ENCODE data around the gene VCL.

VCL gene

GRCh38 chr10:74063256-74063655, 65.3 kb downstream of the VCL start:
- H3K27ac ChIP-seq (ENCODE audit: low read depth, low read length): no peak overlapping the region
- peaks cover 25% of the 10 kb centered on the region for H3K4me1 ChIP-seq (ENCODE audit: insufficient read depth, low read length)
- H3K9ac ChIP-seq (ENCODE audit: low read length): no peak overlapping the region
- H3K27me3 ChIP-seq (ENCODE audit: control insufficient read depth in 1 of 2, insufficient read depth in 2 of 2, low read length in 2 of 2): no peaks in the 10 kb centered on the region
- H3K9me3 ChIP-seq (ENCODE audit: low read length): peaks cover 4% of the 10 kb centered on the region
- no peak overlapping the region for H3K4me3 ChIP-seq (ENCODE audit: low read depth in 1 of 2, low read length in 2 of 2)
- H3K36me3 ChIP-seq (ENCODE audit: insufficient read depth, low read length): peaks cover 20% of the 10 kb centered on the region

- no peak overlapping the region for H3K4me3 ChIP-seq (ENCODE audit: low read depth in 1 of 2, low read length in 2 of 2)
- H3K27me3 ChIP-seq (ENCODE audit: control insufficient read depth in 1 of 2, insufficient read depth in 2 of 2, low read length in 2 of 2): no peaks in the 10 kb centered on the region
- no peak overlapping the region for H3K27ac ChIP-seq (ENCODE audit: low read depth, low read length)
- H3K36me3 ChIP-seq (ENCODE audit: insufficient read depth, low read length): peaks cover 31% of the 10 kb centered on the region
- no peak overlapping the region for H3K9ac ChIP-seq (ENCODE audit: low read length)
- H3K4me1 ChIP-seq (ENCODE audit: insufficient read depth, low read length): peaks cover 23% of the 10 kb centered on the region
- H3K9me3 ChIP-seq (ENCODE audit: low read length): peaks cover 4% of the 10 kb centered on the region
Observed at GRCh38 chr10:74067373-74068352, 69.7 kb downstream of the VCL start.

- Histone ChIP-seq H3K9me3 (ENCODE audit: low read length) (no peaks in the 10 kb centered on the region), H3K36me3 (ENCODE audit: insufficient read depth, low read length) (peaks cover 45% of the 10 kb centered on the region), H3K4me1 (ENCODE audit: insufficient read depth, low read length) (peaks cover 41% of the 10 kb centered on the region), H3K27ac (ENCODE audit: low read depth, low read length) (no peak overlapping the region), H3K27me3 (ENCODE audit: control insufficient read depth in 1 of 2, insufficient read depth in 2 of 2, low read length in 2 of 2) (no peaks in the 10 kb centered on the region), H3K4me3 (ENCODE audit: low read depth in 1 of 2, low read length in 2 of 2) (no peak overlapping the region), H3K9ac (ENCODE audit: low read length) (no peak overlapping the region)
Observed at GRCh38 chr10:74071157-74071556, 73.2 kb downstream of the VCL start.

GRCh38 chr10:74072503-74072902, 74.6 kb downstream of the VCL start:
- no peak overlapping the region for H3K27ac ChIP-seq (ENCODE audit: low read depth, low read length)
- H3K9me3 ChIP-seq (ENCODE audit: low read length): no peaks in the 10 kb centered on the region
- H3K4me3 ChIP-seq (ENCODE audit: low read depth in 1 of 2, low read length in 2 of 2): no peak overlapping the region
- peaks cover 58% of the 10 kb centered on the region for H3K36me3 ChIP-seq (ENCODE audit: insufficient read depth, low read length)
- H3K27me3 ChIP-seq (ENCODE audit: control insufficient read depth in 1 of 2, insufficient read depth in 2 of 2, low read length in 2 of 2): no peaks in the 10 kb centered on the region
- H3K4me1 ChIP-seq (ENCODE audit: insufficient read depth, low read length): peaks cover 47% of the 10 kb centered on the region
- no peak overlapping the region for H3K9ac ChIP-seq (ENCODE audit: low read length)

- H3K36me3 ChIP-seq (ENCODE audit: insufficient read depth, low read length): peaks cover 51% of the 10 kb centered on the region
- H3K27ac ChIP-seq (ENCODE audit: low read depth, low read length): no peak overlapping the region
- no peaks in the 10 kb centered on the region for H3K27me3 ChIP-seq (ENCODE audit: control insufficient read depth in 1 of 2, insufficient read depth in 2 of 2, low read length in 2 of 2)
- no peak overlapping the region for H3K9ac ChIP-seq (ENCODE audit: low read length)
- no peak overlapping the region for H3K4me3 ChIP-seq (ENCODE audit: low read depth in 1 of 2, low read length in 2 of 2)
- no peaks in the 10 kb centered on the region for H3K9me3 ChIP-seq (ENCODE audit: low read length)
- H3K4me1 ChIP-seq (ENCODE audit: insufficient read depth, low read length): peaks cover 58% of the 10 kb centered on the region
Observed at GRCh38 chr10:74075906-74076305, 78.0 kb downstream of the VCL start.

GRCh38 chr10:74076961-74077360, 79.0 kb downstream of the VCL start:
- Histone ChIP-seq H3K4me1 (ENCODE audit: insufficient read depth, low read length) (peaks cover 60% of the 10 kb centered on the region), H3K9me3 (ENCODE audit: low read length) (no peaks in the 10 kb centered on the region), H3K27ac (ENCODE audit: low read depth, low read length) (no peak overlapping the region), H3K27me3 (ENCODE audit: control insufficient read depth in 1 of 2, insufficient read depth in 2 of 2, low read length in 2 of 2) (no peaks in the 10 kb centered on the region), H3K36me3 (ENCODE audit: insufficient read depth, low read length) (peaks cover 49% of the 10 kb centered on the region), H3K4me3 (ENCODE audit: low read depth in 1 of 2, low read length in 2 of 2) (no peak overlapping the region), H3K9ac (ENCODE audit: low read length) (no peak overlapping the region)

GRCh38 chr10:74077416-74077815, 79.5 kb downstream of the VCL start:
- Histone ChIP-seq H3K27ac (ENCODE audit: low read depth, low read length) (no peak overlapping the region), H3K4me3 (ENCODE audit: low read depth in 1 of 2, low read length in 2 of 2) (no peak overlapping the region), H3K9ac (ENCODE audit: low read length) (no peak overlapping the region), H3K9me3 (ENCODE audit: low read length) (no peaks in the 10 kb centered on the region), H3K27me3 (ENCODE audit: control insufficient read depth in 1 of 2, insufficient read depth in 2 of 2, low read length in 2 of 2) (no peaks in the 10 kb centered on the region), H3K4me1 (ENCODE audit: insufficient read depth, low read length) (peaks cover 64% of the 10 kb centered on the region), H3K36me3 (ENCODE audit: insufficient read depth, low read length) (peaks cover 53% of the 10 kb centered on the region)

- Histone ChIP-seq H3K9me3 (ENCODE audit: low read length) (no peaks in the 10 kb centered on the region), H3K27ac (ENCODE audit: low read depth, low read length) (no peak overlapping the region), H3K4me3 (ENCODE audit: low read depth in 1 of 2, low read length in 2 of 2) (no peak overlapping the region), H3K9ac (ENCODE audit: low read length) (no peak overlapping the region), H3K4me1 (ENCODE audit: insufficient read depth, low read length) (peaks cover 61% of the 10 kb centered on the region), H3K36me3 (ENCODE audit: insufficient read depth, low read length) (peaks cover 52% of the 10 kb centered on the region), H3K27me3 (ENCODE audit: control insufficient read depth in 1 of 2, insufficient read depth in 2 of 2, low read length in 2 of 2) (no peaks in the 10 kb centered on the region)
Observed at GRCh38 chr10:74078037-74078436, 80.1 kb downstream of the VCL start.

GRCh38 chr10:74079028-74079935, 81.4 kb downstream of the VCL start:
- H3K9me3 ChIP-seq (ENCODE audit: low read length): no peaks in the 10 kb centered on the region
- H3K27ac ChIP-seq (ENCODE audit: low read depth, low read length): no peak overlapping the region
- H3K36me3 ChIP-seq (ENCODE audit: insufficient read depth, low read length): peaks cover 46% of the 10 kb centered on the region
- H3K4me3 ChIP-seq (ENCODE audit: low read depth in 1 of 2, low read length in 2 of 2): no peak overlapping the region
- H3K4me1 ChIP-seq (ENCODE audit: insufficient read depth, low read length): peaks cover 58% of the 10 kb centered on the region
- no peaks in the 10 kb centered on the region for H3K27me3 ChIP-seq (ENCODE audit: control insufficient read depth in 1 of 2, insufficient read depth in 2 of 2, low read length in 2 of 2)
- no peak overlapping the region for H3K9ac ChIP-seq (ENCODE audit: low read length)

GRCh38 chr10:74079936-74080590, 82.1 kb downstream of the VCL start:
- H3K27ac ChIP-seq (ENCODE audit: low read depth, low read length): no peak overlapping the region
- no peak overlapping the region for H3K4me3 ChIP-seq (ENCODE audit: low read depth in 1 of 2, low read length in 2 of 2)

More at GRCh38 chr10:74079936-74080590, 82.1 kb downstream of the VCL start:
- Histone ChIP-seq H3K9ac (ENCODE audit: low read length) (no peak overlapping the region), H3K4me1 (ENCODE audit: insufficient read depth, low read length) (peaks cover 55% of the 10 kb centered on the region), H3K9me3 (ENCODE audit: low read length) (no peaks in the 10 kb centered on the region), H3K36me3 (ENCODE audit: insufficient read depth, low read length) (peaks cover 47% of the 10 kb centered on the region), H3K27me3 (ENCODE audit: control insufficient read depth in 1 of 2, insufficient read depth in 2 of 2, low read length in 2 of 2) (no peaks in the 10 kb centered on the region)
